ENCODE measurements around the gene CNKSR1.

- TF ChIP-seq CTCF (conservative IDR thresholded peaks at IDR 0.05 in 1 of 2, IDR thresholded peaks at IDR 0.05 in 1 of 2; ENCODE audit: low read depth in 1 of 2, low read length in 2 of 2) (no peak), EZH2 (IDR thresholded peaks at IDR 0.05; ENCODE audit: low read length, missing control alignments) (no peak)
Measured at GRCh38 chr1:26134466-26134865, 42.8 kb upstream of the CNKSR1 start.

Data from fibroblast of lung (primary cell).